Thyroid gland (tissue), 4 donors: ENCODE results near the gene PNLIPRP3.

Experiments
- CTCF ChIP-seq, 6 experiments: fragments of 200-600 bp in 3 of 6; fragments of 450-650 bp in 3 of 6; sonication (generic) in 3 of 6; IDR thresholded peaks; one replicate each; pipeline ENCODE4 v1.5.1; 2016 to 2019; ENCODE audit warnings: antibody characterized with exemption in 6 of 6, mild to moderate bottlenecking in 2 of 6, inconsistent platforms in 1 of 6, moderate library complexity in 1 of 6
- POLR2A ChIP-seq, 2 donors: fragments of 450-650 bp; IDR thresholded peaks; one replicate each; pipeline ENCODE4 v1.6.1; 2017; ENCODE audit warnings: antibody characterized with exemption in 2 of 2, mild to moderate bottlenecking in 2 of 2, moderate library complexity in 1 of 2

GRCh38 chr10:116403740-116404250 lies 23.9 kb upstream of the PNLIPRP3 start:
- TF ChIP-seq CTCF (IDR thresholded peaks at IDR 0.05) = no peak
- TF ChIP-seq POLR2A (IDR thresholded peaks at IDR 0.05) = no peak
